Limb (tissue), 2 donors: ENCODE results near the gene DSP.

ENCODE experiments used
- DNase-seq, 2 donors: peaks; one replicate each; pipeline ENCODE4 v3.0.0-alpha.2; 2016; ENCODE audit errors: extremely low spot score in 2 of 2

DSP gene

DNA sequence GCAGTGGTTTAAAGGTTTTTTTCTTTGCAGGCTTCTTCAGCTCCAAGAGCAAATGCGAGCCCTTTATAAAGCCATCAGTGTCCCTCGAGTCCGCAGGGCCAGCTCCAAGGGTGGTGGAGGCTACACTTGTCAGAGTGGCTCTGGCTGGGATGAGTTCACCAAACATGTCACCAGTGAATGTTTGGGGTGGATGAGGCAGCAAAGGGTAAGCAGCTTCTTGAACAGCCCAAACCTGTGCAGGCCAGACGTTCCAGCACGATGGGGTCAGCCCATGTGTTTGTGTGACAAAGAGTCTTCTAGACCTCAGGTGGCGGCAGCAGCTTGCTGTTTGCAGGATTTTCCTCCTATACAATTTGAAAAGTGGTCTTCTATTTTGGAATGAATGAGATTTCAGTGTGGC is 17.7 kb downstream of the DSP start:
- no peak for DNase-seq

DNA sequence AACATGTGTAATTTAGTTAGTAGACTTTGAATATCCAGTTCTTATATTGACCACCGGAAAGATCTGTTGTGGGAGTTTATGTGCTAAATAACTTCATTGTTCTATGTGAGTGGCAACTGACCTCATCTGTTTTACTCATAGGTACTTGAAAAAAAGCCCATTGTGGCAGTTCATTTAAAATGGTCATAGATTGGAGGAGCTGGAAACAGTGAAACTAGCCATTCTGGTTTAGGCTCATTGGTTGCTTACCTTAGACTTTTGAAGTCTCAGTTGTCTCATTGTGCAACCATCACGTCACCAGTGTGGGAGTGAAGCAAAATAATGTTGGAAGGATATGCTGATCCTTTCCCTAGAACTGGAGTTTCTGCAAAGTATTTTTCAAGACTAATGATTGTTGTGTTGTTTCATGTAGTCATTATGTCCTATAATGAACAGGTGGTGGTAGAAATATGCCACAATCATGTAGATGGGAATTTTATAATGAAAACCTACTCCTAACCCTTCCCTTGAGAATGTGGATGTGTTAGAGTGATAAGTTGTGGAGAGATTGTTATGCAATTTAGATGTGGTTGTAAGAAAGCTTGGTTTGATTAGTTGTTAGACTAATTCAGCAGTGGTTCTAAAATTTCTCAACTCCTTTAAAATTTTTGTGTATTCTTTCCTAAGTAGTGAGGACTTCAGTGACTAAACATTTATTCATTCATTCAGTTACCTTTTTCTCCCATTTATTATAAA is 18.3 kb downstream of the DSP start:
- no peak for DNase-seq

DNA sequence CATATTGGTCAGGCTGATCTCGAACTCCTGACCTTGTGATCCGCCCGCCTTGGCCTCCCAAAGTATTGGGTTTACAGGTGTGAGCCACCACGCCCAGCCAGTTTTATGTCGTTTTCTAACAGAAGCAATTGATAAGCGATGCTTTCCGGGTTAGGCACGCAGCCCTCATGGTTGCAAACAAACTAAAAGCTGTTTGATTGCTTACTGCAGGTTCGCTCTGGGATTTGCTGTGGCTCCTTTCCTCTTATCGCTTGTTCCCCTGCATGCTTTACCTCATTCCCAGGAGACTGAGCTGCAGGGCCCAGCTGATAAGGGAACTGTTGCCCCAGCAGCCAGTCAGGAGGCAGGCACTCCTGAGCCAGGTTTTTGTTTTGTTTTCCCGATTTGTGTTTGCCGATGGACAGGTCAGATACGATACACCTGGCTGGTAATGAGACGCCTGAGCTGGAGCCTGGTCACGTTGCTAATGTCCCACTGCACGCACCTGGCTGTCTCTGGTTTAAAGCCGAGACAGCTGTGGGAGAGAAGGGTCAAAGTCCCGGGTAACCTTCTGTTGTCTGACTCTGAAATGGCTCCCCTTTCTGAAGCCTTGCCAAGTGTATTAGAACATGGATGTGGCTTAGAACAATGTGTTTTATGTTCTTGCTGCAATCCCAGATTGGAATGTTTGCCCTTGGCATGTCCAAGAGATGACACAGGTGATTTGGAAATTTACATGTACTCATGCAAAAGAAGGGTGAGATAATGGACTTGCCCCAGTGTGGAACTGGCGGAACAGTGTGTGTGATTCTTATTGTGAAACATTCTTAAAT is 19.9 kb downstream of the DSP start:
- no peak for DNase-seq

DNA sequence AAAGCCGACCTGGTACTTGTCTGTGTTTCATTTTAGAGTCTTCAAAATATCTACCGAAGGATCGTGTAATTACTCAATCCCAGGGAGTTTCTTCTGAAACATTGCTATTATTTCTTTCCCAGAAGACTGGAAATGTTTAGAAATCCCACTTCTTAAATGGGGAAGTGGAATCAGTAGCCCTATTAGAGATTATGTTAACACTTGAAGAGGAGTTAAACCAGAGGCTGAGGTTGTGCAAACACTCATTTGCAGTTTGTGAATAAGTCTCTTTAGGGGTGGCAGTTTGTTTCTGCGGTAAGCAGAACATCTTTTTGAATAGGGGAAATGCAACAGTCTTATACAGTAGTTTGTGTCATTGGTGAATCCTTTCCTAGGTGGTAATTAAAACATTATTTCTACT is 21.3 kb downstream of the DSP start:
- DNase-seq, result no peak

DNA sequence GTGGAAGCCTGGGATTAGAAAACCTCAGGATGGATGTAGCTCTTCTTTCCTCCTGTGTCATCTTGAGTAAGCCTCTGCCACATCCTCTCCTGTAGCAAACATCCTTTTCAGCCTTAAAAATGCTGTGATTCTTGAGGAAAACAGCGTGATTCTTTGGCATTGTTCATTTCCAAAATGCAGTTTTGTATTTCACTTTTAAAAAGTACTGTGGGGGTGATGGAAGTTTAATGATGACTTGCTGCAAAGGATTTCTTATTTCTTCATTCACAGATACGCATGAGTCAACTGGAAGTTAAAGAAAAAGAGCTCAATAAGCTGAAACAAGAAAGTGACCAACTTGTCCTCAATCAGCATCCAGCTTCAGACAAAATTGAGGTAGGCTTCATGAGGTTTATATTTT is 24.6 kb downstream of the DSP start:
- DNase-seq, result no peak

DNA sequence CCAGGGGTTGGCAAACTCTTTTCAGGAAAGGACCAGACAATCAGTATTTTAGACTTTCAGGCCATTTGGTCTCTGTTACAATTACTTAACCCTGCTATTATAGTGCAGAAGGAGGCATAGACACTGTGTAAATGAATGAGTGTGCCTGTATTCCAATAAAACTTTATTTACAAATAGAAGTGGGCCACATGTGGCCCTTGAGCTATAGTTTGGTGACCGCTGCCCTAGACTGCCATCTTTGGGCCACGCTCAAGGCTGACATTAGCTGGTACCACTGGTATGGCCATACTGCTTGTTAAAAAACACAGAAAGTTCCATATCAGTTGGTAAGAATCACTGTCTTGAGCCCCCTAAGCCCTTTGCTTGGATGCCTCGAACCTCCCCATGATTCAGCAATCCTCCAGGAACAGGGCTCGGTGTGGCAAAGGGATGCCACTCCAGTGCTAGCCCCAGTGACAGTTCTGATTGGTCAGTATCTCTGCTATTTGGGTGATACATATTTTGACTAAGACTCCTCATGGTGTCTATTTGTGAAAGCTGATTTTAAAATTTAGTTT is 25.2 kb downstream of the DSP start:
- no peak for DNase-seq

DNA sequence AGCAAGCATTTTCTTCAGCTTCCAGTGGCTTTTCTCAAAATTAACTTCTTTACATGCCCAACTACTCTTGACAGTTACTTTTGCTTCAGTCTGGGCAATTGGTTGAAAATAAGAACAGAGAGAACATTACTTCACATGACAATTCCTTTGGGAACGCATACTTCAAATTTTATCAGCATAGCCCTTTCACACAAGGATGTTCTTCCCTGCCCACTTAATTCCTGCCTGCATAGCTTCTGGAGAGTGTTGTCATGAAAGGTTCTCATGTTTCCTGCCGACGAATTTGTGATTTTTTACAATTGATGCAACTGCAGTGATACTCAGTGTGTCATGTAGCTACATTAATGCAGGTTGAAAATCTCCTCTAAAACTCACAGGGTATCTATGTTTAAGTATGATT is 26.6 kb downstream of the DSP start:
- DNase-seq, result peak in 1 of 2 donors; percentile 7

DNA sequence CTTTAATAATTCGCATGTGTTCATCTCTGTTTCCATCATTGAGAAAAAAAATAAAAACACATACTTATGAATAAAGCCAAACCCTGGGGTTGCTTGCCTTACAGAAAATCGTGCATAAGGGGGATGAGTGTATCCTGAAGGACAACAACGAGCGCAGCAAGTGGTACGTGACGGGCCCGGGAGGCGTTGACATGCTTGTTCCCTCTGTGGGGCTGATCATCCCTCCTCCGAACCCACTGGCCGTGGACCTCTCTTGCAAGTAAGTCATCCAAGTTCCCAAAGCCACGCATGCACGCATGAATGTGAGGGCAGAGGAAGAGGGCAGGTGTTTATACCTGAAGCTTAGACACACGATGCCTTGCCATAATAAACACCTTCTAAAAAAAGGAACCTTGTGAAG is 27.6 kb downstream of the DSP start:
- DNase-seq, result no peak

DNA sequence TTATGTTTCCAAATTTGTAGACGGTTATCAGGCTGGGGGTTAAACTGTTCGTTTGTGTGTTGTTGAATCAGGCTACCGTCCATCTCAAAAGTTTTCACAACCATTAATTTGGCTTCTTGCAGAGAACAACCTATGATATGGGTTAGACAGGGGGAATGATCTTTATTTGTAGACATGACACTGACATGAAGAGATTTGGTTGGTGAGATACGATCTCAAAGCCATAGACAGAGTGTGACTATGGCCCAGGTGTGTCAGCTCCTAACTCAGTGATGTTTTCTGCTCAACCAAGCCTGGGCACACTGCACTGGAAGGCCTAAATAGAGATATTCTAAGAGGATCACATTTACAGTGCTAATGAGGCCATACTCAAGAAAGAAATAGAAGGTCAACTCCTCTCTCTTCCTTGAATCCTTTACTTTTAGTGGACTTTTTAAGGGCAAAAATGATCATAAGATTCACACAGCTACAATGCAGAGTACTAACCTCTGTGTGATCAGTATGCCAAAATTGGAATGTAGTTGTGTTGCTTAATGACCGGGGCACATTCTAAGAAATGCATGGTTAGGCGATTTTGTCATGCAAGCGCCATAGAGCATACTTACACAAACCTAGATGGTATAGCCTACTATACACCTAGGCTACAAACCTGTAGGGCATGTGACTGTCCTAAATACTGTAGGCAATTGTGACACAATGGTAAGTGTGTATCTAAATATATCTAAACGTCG is 30.9 kb downstream of the DSP start:
- no peak for DNase-seq

DNA sequence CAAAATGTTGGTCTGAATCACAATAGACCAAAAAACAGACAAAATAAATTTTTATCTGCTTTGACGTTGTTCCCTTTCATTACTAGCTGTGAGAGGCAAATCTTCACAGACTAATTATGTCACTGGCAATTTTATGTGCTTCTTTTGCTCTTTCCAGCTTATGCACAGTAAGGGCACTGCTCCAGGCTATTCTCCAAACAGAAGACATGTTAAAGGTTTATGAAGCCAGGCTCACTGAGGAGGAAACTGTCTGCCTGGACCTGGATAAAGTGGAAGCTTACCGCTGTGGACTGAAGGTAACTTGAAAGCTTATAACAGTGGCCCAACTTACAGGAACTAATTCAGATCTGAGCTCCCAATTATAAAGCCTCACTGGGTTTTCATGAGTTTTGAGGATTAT is 33.0 kb downstream of the DSP start:
- DNase-seq, result no peak

DNA sequence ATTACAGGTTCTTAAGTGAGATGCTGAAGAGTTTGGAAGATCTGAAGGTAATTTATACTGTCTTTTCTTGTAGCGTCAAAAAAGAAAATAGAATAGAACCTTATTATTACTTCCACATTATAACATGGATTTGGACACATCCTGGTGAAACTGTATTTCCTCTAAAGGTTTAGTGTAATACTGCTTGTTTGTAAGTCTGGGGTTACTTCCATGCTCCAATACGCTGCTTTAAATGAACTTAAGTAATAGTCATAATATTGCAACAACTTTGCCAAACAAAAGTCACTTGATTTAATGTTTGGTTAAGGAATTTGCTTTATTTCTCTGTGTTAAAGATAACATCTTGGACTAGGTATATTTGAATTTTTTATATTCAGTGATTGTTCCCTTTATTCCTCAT is 37.0 kb downstream of the DSP start:
- no peak for DNase-seq

DNA sequence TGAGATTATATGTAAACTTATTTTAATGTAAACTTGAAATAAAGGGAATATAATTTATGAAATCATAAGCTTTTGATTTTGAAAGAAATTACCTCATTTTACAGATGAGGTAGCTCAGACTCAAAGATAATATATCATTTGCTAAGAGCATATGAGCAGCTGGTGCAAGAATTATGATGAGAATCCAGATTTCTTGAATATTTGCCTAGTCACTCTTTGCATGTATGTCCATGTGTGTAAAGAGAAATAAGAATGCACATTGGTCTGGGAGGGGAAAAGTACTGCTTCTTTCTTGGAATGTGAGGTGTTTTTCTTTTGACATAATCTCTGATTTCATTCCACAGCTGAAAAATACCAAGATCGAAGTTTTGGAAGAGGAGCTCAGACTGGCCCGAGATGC is 37.5 kb downstream of the DSP start:
- DNase-seq, result no peak

DNA sequence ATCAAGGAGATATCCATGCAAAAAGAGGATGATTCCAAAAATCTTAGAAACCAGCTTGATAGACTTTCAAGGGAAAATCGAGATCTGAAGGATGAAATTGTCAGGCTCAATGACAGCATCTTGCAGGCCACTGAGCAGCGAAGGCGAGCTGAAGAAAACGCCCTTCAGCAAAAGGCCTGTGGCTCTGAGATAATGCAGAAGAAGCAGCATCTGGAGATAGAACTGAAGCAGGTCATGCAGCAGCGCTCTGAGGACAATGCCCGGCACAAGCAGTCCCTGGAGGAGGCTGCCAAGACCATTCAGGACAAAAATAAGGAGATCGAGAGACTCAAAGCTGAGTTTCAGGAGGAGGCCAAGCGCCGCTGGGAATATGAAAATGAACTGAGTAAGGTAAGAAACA is 38.4 kb downstream of the DSP start:
- no peak for DNase-seq

DNA sequence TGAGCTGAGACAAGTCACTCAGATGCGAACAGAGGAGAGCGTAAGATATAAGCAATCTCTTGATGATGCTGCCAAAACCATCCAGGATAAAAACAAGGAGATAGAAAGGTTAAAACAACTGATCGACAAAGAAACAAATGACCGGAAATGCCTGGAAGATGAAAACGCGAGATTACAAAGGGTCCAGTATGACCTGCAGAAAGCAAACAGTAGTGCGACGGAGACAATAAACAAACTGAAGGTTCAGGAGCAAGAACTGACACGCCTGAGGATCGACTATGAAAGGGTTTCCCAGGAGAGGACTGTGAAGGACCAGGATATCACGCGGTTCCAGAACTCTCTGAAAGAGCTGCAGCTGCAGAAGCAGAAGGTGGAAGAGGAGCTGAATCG is 39.1 kb downstream of the DSP start:
- no peak for DNase-seq

DNA sequence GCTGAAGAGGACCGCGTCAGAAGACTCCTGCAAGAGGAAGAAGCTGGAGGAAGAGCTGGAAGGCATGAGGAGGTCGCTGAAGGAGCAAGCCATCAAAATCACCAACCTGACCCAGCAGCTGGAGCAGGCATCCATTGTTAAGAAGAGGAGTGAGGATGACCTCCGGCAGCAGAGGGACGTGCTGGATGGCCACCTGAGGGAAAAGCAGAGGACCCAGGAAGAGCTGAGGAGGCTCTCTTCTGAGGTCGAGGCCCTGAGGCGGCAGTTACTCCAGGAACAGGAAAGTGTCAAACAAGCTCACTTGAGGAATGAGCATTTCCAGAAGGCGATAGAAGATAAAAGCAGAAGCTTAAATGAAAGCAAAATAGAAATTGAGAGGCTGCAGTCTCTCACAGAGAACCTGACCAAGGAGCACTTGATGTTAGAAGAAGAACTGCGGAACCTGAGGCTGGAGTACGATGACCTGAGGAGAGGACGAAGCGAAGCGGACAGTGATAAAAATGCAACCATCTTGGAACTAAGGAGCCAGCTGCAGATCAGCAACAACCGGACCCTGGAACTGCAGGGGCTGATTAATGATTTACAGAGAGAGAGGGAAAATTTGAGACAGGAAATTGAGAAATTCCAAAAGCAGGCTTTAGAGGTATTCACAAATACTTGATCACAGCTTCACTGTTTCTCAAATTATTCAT is 39.6 kb downstream of the DSP start:
- no peak for DNase-seq

DNA sequence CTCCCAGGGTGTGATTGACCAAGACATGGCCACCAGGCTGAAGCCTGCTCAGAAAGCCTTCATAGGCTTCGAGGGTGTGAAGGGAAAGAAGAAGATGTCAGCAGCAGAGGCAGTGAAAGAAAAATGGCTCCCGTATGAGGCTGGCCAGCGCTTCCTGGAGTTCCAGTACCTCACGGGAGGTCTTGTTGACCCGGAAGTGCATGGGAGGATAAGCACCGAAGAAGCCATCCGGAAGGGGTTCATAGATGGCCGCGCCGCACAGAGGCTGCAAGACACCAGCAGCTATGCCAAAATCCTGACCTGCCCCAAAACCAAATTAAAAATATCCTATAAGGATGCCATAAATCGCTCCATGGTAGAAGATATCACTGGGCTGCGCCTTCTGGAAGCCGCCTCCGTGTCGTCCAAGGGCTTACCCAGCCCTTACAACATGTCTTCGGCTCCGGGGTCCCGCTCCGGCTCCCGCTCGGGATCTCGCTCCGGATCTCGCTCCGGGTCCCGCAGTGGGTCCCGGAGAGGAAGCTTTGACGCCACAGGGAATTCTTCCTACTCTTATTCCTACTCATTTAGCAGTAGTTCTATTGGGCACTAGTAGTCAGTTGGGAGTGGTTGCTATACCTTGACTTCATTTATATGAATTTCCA is 43.9 kb downstream of the DSP start:
- DNase-seq, result no peak

DNA sequence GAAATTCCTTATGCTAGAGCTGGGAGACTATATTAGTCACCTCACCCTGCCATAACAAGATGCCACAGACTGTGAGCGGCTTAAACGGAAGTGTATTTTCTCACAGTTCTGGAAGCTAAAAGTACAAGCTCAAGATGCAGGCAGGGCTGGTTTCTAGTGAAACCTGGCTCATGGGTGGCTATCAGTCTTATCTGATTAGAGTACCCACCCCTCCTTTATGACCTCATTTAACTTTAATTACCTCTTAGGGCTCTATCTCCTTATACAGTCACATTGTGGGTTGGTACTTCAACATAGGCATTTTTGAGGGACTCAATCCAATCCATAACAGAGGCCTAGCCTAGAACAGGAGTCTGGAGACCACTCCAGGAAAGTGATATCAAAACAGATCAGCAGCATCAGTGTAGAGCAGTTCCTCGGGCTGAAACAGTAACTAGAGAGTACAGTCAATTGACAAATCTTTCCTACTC is 46.2 kb downstream of the DSP start:
- no peak for DNase-seq

DNA sequence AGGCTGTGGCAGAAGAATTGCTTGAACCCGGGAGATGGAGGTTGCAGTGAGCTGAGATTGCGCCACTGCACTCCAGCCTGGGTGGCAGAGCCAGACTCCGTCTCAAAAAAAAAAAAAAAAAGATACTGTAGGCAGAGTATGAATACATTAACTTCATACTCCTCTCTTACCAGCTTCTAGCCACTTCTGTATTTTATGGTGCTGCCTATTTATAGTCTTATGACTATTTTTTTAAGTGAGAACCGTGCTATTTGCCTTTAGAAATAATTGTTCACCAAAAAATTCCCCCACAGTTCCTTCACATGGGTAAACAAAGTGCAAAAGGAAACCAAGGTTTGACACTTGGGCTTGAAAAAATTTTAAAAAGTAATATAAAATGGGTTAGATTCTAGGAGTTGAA is 47.0 kb downstream of the DSP start:
- no peak for DNase-seq

DNA sequence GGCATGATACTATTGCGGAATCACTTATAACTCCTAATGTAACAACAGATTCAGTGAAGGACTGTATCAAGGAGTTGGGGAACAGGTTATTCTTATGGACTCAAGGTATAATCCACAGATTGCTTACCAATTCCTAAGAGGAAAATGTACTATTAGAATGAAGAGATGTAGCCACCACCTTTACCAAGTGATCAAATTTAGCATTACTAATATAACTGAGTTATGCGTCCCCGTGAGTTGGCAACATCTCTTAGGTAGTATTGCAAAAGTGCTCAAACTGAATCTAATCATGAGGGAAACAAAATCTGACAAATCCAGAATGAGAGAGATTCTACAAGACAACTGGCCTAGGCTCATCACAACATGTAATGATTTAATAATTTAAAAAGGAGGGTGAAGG is 47.8 kb downstream of the DSP start:
- DNase-seq, result no peak

DNA sequence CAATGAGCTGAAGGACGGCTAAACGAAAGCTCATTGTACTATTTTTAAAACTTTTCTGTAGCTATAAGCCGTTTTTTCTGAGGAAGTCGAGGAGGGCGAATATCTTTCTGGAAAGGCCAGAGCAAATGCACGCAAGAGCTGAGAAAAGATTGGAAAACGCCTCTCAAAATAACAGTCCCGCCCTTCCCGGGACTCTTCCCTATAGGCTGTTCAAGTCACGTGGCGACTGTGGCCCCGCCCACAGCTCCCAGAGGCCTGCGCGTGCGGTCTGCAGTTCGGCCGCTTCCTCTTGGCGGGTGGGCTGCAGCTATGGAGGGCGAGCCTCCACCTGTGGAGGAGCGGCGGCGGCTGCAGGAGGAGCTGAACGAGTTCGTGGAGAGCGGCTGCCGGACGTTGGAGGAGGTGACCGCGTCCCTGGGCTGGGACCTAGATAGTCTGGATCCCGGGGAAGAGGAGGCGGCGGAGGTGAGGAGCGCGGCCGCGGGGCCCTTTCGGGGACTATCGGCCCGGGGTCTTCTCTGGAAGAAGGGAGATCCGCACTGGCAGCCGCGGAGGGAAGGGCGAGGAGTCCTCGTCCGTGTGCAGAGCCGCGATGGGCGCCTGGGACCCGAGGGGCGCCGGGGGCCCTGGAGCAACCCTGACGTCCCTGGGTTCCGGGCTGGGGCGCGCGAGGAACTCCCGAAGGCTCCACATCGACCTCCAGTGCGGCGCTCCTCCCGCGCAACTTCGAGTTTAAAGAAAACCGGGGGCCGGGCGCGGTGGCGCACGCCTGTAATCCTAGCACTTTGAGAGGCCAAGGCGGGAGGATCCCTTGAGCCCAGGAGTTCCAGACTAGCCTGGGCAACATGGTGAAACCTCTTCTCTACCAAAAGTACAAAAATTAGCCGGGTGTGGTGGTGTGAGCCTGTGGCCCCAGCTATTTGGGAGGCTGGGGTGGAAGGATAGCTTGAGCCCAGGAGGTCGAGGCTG is 48.8 kb downstream of the DSP start, which contains the start of gene SNRNP48:
Gene SNRNP48, plus strand, starts transcription at position 250 of the 969 bp plus-strand sequence. Its CDS starts 60 bp downstream, at position 310.
- peak; percentile 97 for DNase-seq
